GM12874 (cell line): ENCODE measurements around the gene POR.

Experiments used
- CTCF ChIP-seq: IDR thresholded peaks from 2 replicates; pipeline ENCODE4 v1.5.1; 2011; ENCODE audit warnings: low read depth, mild to moderate bottlenecking, control low read depth, low read length, moderate library complexity; ENCODE audit not compliant: insufficient read depth

POR gene

GRCh38 chr7:75948179-75948578, 33.2 kb downstream of the POR start:
- TF ChIP-seq CTCF = no peak

GRCh38 chr7:75950111-75950681, 35.2 kb downstream of the POR start:
- TF ChIP-seq CTCF = no peak

GRCh38 chr7:75951506-75951905, 36.6 kb downstream of the POR start:
- no peak for TF ChIP-seq CTCF

- TF ChIP-seq CTCF = no peak
Measured at GRCh38 chr7:75953431-75953830, 38.5 kb downstream of the POR start.

- TF ChIP-seq CTCF = no peak
Measured at GRCh38 chr7:75953931-75954330, 39.0 kb downstream of the POR start.

- TF ChIP-seq CTCF = no peak
Measured at GRCh38 chr7:75955331-75955955, 40.5 kb downstream of the POR start.

GRCh38 chr7:75957021-75957736, 42.2 kb downstream of the POR start:
- TF ChIP-seq CTCF = no peak
